Immature natural killer cell (primary cell): Measurements from ENCODE around the gene MBD1. TPM values are rescaled to one million over a fixed set of nuclear protein-coding genes. Genes with fewer than 3 reads are reported as not detected.

Experiments
- DNase-seq, 3 donors: peaks; one replicate each; pipeline ENCODE4 v3.0.0; 2022; ENCODE audit warnings: mixed read lengths in 1 of 3
- H3K27ac Mint-ChIP-seq, 6 donors: one replicate each; pipeline ENCODE4 v1.8.0; 2020; ENCODE audit warnings: mixed read lengths in 6 of 6, mild to moderate bottlenecking in 5 of 6, inconsistent platforms in 4 of 6, moderate library complexity in 3 of 6
- H3K27me3 Mint-ChIP-seq, 3 donors: one replicate each; pipeline ENCODE4 v1.8.0; 2020 to 2021; ENCODE audit warnings: low read depth in 3 of 3, mild to moderate bottlenecking in 3 of 3, mixed read lengths in 3 of 3, moderate library complexity in 3 of 3, inconsistent platforms in 1 of 3
- H3K36me3 Mint-ChIP-seq, 3 donors: one replicate each; pipeline ENCODE4 v1.8.0; 2020; ENCODE audit warnings: mixed read lengths in 3 of 3, inconsistent platforms in 2 of 3, mild to moderate bottlenecking in 2 of 3
- H3K4me1 Mint-ChIP-seq, 2 donors: one replicate each; pipeline ENCODE4 v1.8.0; 2020; ENCODE audit warnings: inconsistent platforms in 2 of 2, mild to moderate bottlenecking in 2 of 2, mixed read lengths in 2 of 2, moderate library complexity in 1 of 2
- H3K4me3 Mint-ChIP-seq, 5 donors: one replicate each; pipeline ENCODE4 v1.8.0; 2020; ENCODE audit warnings: mild to moderate bottlenecking in 5 of 5, mixed read lengths in 5 of 5, inconsistent platforms in 3 of 5, moderate library complexity in 3 of 5
- H3K9me3 Mint-ChIP-seq, 6 donors: one replicate each; pipeline ENCODE4 v1.8.0; 2020; ENCODE audit warnings: mild to moderate bottlenecking in 6 of 6, mixed read lengths in 6 of 6, inconsistent platforms in 4 of 6, moderate library complexity in 3 of 6
- polyA plus RNA-seq, 3 donors: library from polyadenylated mRNA; unstranded; fragments of 300-500 nt; fragmentation: Illumina TruSeq; gene quantifications; one replicate each; pipeline ENCODE4 v1.2.3, GENCODE V29; 2021

MBD1 gene
- polyA plus RNA-seq, 3 donors from 2014 or later, result 18.7 to 41.4 (median 21.6) TPM

- Mint-ChIP-seq H3K36me3 (peaks cover 8 to 25% (median 11%) of the 10 kb centered on the region in 3 donors), H3K4me1 (peaks cover 35 to 39% of the 10 kb centered on the region in 2 donors), H3K4me3 (peak overlapping the region; percentile 93 to 100 (median 98)), H3K9me3 (no peaks in the 10 kb centered on the region), H3K27me3 (peaks cover 11 to 23% (median 13%) of the 10 kb centered on the region in 3 donors), H3K27ac (peak overlapping the region; percentile 93 to 100 (median 96))
- no peak for DNase-seq
These were observed 5.2 kb upstream of the MBD1 start for GRCh38 chr18:50286391-50287027.

- Mint-ChIP-seq H3K27ac (peak overlapping the region in 4 of 6 donors; percentile 86 to 100 (median 95)), H3K4me3 (peak overlapping the region; percentile 63 to 98 (median 96)), H3K36me3 (peaks cover 8 to 25% (median 11%) of the 10 kb centered on the region in 3 donors), H3K9me3 (no peaks in the 10 kb centered on the region), H3K4me1 (peaks cover 42 to 46% of the 10 kb centered on the region in 2 donors), H3K27me3 (peaks cover 15 to 28% (median 16%) of the 10 kb centered on the region in 3 donors)
- DNase-seq, result no peak
These were observed 4.5 kb upstream of the MBD1 start for GRCh38 chr18:50285631-50286321.

GRCh38 chr18:50285071-50285470, 3.7 kb upstream of the MBD1 start:
- H3K27me3 Mint-ChIP-seq, result peaks cover 15 to 28% (median 16%) of the 10 kb centered on the region in 3 donors
- H3K4me1 Mint-ChIP-seq, result peaks cover 49 to 53% of the 10 kb centered on the region in 2 donors
- H3K4me3 Mint-ChIP-seq, result peak overlapping the region in 2 of 5 donors; percentile 53 to 57
- H3K9me3 Mint-ChIP-seq, result no peaks in the 10 kb centered on the region
- peaks cover 8 to 25% (median 11%) of the 10 kb centered on the region in 3 donors for H3K36me3 Mint-ChIP-seq
- no peak for DNase-seq
- H3K27ac Mint-ChIP-seq, result peak overlapping the region in 2 of 6 donors; percentile 28 to 35

GRCh38 chr18:50284255-50284885, 3.0 kb upstream of the MBD1 start:
- Mint-ChIP-seq H3K27ac (peak overlapping the region in 5 of 6 donors; percentile 30 to 82 (median 48)), H3K4me1 (peaks cover 52 to 58% of the 10 kb centered on the region in 2 donors), H3K36me3 (peaks cover 8 to 26% (median 11%) of the 10 kb centered on the region in 3 donors), H3K4me3 (peak overlapping the region; percentile 34 to 63 (median 56)), H3K27me3 (peaks cover 15 to 28% (median 16%) of the 10 kb centered on the region in 3 donors), H3K9me3 (no peaks in the 10 kb centered on the region)
- no peak for DNase-seq

- DNase-seq, result no peak
- Mint-ChIP-seq H3K4me1 (peaks cover 51 to 59% of the 10 kb centered on the region in 2 donors), H3K9me3 (no peaks in the 10 kb centered on the region), H3K4me3 (peak overlapping the region; percentile 44 to 97 (median 56)), H3K27me3 (peaks cover 14 to 28% (median 15%) of the 10 kb centered on the region in 3 donors), H3K36me3 (peaks cover 8 to 32% (median 11%) of the 10 kb centered on the region in 3 donors), H3K27ac (peak overlapping the region in 5 of 6 donors; percentile 30 to 75 (median 47))
These were observed 2.3 kb upstream of the MBD1 start for GRCh38 chr18:50283469-50284209.

GRCh38 chr18:50282521-50283335, 1.4 kb upstream of the MBD1 start:
- Mint-ChIP-seq H3K27me3 (peaks cover 12 to 26% (median 15%) of the 10 kb centered on the region in 3 donors), H3K36me3 (peaks cover 8 to 34% (median 11%) of the 10 kb centered on the region in 3 donors), H3K27ac (peak overlapping the region; percentile 17 to 89 (median 34)), H3K4me1 (peaks cover 49 to 57% of the 10 kb centered on the region in 2 donors), H3K4me3 (peak overlapping the region; percentile 44 to 98 (median 58)), H3K9me3 (no peaks in the 10 kb centered on the region)
- no peak for DNase-seq

GRCh38 chr18:50281972-50282520, 723 bp upstream of the MBD1 start:
- Mint-ChIP-seq H3K4me3 (peak overlapping the region; percentile 95 to 98 (median 97)), H3K4me1 (peaks cover 45 to 50% of the 10 kb centered on the region in 2 donors)

GRCh38 chr18:50280707-50281294, 522 bp downstream of the MBD1 start:
- Mint-ChIP-seq H3K9me3 (no peaks in the 10 kb centered on the region), H3K27ac (peak overlapping the region; percentile 83 to 97 (median 94)), H3K36me3 (peaks cover 17 to 44% (median 19%) of the 10 kb centered on the region in 3 donors), H3K27me3 (peaks cover 10 to 18% (median 13%) of the 10 kb centered on the region in 3 donors), H3K4me1 (peaks cover 35 to 39% of the 10 kb centered on the region in 2 donors), H3K4me3 (peak overlapping the region; percentile 95 to 98 (median 97))
- DNase-seq, result no peak

More at GRCh38 chr18:50281972-50282520, 723 bp upstream of the MBD1 start:
- H3K27ac Mint-ChIP-seq, result peak overlapping the region; percentile 83 to 97 (median 94)
- peaks cover 8 to 35% (median 11%) of the 10 kb centered on the region in 3 donors for H3K36me3 Mint-ChIP-seq
- DNase-seq, result no peak
- H3K9me3 Mint-ChIP-seq, result no peaks in the 10 kb centered on the region
- H3K27me3 Mint-ChIP-seq, result peaks cover 10 to 22% (median 13%) of the 10 kb centered on the region in 3 donors

GRCh38 chr18:50279752-50280151, 1.6 kb downstream of the MBD1 start:
- DNase-seq, result no peak
- H3K36me3 Mint-ChIP-seq, result peaks cover 22 to 50% (median 26%) of the 10 kb centered on the region in 3 donors
- H3K9me3 Mint-ChIP-seq, result no peaks in the 10 kb centered on the region
- peaks cover 10 to 18% (median 14%) of the 10 kb centered on the region in 3 donors for H3K27me3 Mint-ChIP-seq
- H3K4me1 Mint-ChIP-seq, result peaks cover 35 to 39% of the 10 kb centered on the region in 2 donors
- H3K27ac Mint-ChIP-seq, result peak overlapping the region; percentile 83 to 97 (median 94)
- H3K4me3 Mint-ChIP-seq, result peak overlapping the region; percentile 95 to 98 (median 97)

GRCh38 chr18:50277942-50278341, 3.4 kb downstream of the MBD1 start:
- H3K36me3 Mint-ChIP-seq, result peaks cover 19 to 48% (median 23%) of the 10 kb centered on the region in 3 donors

GRCh38 chr18:50276452-50276851, 4.9 kb downstream of the MBD1 start:
- Mint-ChIP-seq H3K36me3 (peaks cover 19 to 56% (median 23%) of the 10 kb centered on the region in 3 donors), H3K27ac (peak overlapping the region in 1 of 6 donors; percentile 46), H3K9me3 (no peaks in the 10 kb centered on the region), H3K4me3 (no peak overlapping the region), H3K4me1 (peaks cover 23 to 41% of the 10 kb centered on the region in 2 donors), H3K27me3 (peaks cover under 1 to 11% (median 7%) of the 10 kb centered on the region in 3 donors)
- DNase-seq, result no peak

More at GRCh38 chr18:50277942-50278341, 3.4 kb downstream of the MBD1 start:
- Mint-ChIP-seq H3K9me3 (no peaks in the 10 kb centered on the region), H3K4me3 (no peak overlapping the region), H3K27ac (no peak overlapping the region), H3K27me3 (peaks cover 7 to 16% (median 12%) of the 10 kb centered on the region in 3 donors), H3K4me1 (peaks cover 25 to 41% of the 10 kb centered on the region in 2 donors)
- no peak for DNase-seq
